HG03520 (cell line): ENCODE results near the gene ORC1.

ENCODE experiments used
- ATAC-seq: cut with Tn5 transposase; IDR thresholded peaks from one replicate; pipeline ENCODE4 v1.9.1; 2021; ENCODE audit warnings: mild to moderate bottlenecking, moderate library complexity; ENCODE audit not compliant: unreplicated experiment

The ORC1 gene

GRCh38 chr1:52346653-52347052 lies 57.6 kb downstream of the ORC1 start:
- no peak for ATAC-seq

GRCh38 chr1:52345252-52345651 lies 59.0 kb downstream of the ORC1 start:
- no peak for ATAC-seq

- no peak for ATAC-seq
Observed at GRCh38 chr1:52343979-52344378, 60.2 kb downstream of the ORC1 start.

DNA sequence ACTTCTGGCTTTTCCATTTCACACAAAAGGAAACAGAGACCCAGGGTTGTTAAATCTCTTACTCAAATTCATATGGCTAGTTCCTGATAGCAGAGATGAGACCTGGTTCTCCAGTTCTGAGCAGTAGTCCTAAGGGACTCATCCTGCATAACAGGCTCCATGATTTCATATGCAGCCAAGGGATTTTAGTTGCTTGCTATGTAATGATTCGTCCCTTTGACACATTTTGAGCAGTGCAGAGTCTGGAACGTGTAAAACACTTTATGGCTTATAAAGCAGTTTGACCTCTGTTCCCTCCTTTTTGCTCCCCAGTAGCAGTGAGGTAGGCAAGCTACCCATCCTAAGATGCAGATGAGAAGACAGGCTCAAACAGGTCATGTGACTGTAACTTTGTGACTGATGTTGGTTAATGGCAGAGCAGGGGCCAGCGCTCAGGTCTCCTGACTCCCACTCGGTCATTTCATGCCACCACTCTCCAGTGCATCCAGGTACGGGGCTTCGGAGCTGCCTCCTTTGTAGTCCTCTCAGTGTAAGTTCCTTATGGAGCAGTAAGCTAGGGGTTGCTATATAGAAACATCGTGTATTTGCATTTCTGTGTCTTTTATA lies 62.5 kb downstream of the ORC1 start:
- no peak for ATAC-seq

DNA sequence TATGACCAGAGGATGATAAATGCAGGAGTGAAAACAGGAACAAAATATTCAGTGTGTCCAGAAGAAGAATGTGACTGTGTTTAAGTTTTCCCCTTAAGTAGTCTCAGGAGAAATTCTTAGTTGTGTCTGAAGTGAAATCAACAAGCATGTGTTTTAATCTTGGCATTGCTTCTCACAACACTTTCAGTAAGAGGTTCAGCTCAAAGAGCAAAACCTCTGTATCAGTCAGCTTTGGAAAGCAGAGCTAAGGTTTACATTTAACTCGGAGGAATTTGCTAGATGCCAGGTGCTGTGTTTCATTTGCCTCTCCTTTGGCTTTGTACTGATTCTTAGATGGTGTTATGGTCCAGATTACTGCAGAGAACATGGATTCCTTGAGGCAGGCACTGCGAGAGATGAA lies 66.8 kb downstream of the ORC1 start:
- no peak for ATAC-seq

DNA sequence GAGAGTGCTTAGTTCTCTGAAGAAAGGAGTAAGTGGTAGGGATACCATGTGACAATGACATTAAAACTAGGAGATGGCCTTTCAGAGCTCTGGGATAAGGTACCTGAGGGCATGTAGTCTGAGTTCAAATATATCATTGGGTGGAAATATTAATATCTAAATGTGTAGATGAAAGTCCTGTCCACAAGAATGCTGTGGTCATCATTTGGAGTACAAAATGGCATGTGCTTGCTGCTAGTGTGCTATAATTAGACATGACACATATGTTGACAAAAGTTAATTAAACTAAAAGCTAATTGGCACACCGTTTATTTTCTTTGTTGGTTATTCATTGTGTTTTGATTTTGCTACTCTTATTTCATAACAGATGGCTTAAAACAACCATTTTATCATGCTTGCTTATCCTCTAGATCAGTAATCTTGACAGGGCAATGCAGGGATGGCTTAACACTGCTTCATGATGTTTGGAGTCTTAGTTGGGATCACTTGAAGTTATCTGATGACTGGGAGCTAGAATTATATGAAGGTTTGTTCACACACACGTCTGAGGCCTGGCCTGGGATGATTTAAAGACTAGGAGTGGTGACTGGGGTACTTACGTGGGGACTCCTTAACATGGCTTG lies 69.2 kb downstream of the ORC1 start:
- no peak for ATAC-seq

GRCh38 chr1:52332411-52332810 lies 71.8 kb downstream of the ORC1 start:
- ATAC-seq = no peak

DNA sequence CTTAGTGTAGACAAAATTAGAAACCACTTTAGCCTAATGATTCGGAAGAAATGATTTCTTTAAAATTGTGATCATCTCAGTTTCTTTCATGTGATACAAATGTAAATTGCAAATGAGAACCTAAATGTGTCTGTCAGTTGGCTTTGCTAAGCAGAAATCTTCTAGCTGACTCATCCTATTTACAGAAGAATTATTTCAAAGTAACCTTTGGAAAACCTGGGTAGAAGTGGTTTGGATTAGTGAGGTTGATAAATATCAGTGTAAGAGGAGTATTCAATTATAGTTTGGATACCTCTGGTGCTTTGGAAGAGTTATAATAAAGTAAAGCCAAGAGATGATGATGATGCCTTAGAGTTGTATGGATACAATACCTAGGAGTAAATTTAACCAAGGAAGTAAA lies 75.6 kb downstream of the ORC1 start:
- no peak for ATAC-seq

DNA sequence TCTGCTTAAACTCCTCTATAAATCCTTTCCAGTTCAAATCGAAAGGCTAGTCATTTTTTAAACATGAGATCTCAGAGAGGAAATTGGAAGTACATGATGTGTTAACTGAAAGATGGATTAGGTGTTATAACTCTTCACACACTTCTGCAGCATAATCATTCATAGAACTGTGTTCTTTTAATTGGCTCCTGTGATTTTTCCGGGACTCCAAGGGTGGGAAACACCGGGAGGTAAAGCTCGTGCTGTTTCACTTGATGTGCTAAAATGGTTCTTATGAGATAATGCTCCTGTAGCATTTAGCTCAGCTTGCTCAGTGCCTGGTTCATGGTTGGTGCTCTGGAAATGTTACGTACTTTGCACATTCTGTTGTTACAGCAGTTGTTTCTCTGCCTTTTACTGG lies 78.4 kb downstream of the ORC1 start:
- ATAC-seq = no peak

DNA sequence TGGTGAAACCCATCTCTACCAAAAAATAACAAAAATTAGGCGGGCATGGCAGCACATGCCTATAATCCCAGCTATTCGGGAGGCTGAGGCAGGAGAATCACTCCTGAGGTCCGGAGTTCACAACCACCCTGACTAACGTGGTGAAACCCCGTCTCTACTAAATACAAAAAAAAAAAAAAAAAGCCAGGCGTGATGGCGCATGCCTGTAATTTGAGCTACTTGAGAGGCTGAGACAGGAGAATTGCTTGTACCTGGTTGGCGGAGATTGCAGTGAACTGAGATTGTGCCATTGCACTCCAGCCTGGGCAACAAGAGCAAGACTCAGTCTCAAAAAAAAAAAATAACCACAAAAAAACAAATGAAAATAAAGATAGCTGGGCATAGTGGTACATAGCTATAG lies 80.5 kb downstream of the ORC1 start:
- no peak for ATAC-seq
